Neural progenitor cell (in vitro differentiated cells): ENCODE data around the gene ATXN1. TPM values are rescaled to one million over a fixed set of nuclear protein-coding genes. Genes with fewer than 3 reads are reported as not detected.

ENCODE experiments used
- DNase-seq: peaks from one replicate; pipeline ENCODE4 v3.0.0-alpha.2; 2016; ENCODE audit warnings: low spot score
- H2AFZ ChIP-seq: fragments of 200-600 bp; sonication (generic); replicated peaks from 2 replicates; pipeline ENCODE4 v1.6.1; 2016; ENCODE audit warnings: antibody characterized with exemption
- H3F3A ChIP-seq: fragments of 200-600 bp; sonication (generic); 2 replicates; pipeline ENCODE4 v1.6.1; 2016; ENCODE audit warnings: antibody characterized with exemption, low read depth
- H3K27ac ChIP-seq: fragments of 200-600 bp; sonication (generic); 2 replicates; pipeline ENCODE4 v1.5.1; 2016; ENCODE audit warnings: mild to moderate bottlenecking
- H3K27me3 ChIP-seq: fragments of 200-600 bp; sonication (generic); 2 replicates; pipeline ENCODE4 v1.6.1; 2016; ENCODE audit warnings: mild to moderate bottlenecking, moderate library complexity
- H3K36me3 ChIP-seq: fragments of 200-600 bp; sonication (generic); 2 replicates; pipeline ENCODE4 v1.5.1; 2016
- H3K4me1 ChIP-seq: fragments of 200-600 bp; sonication (generic); 2 replicates; pipeline ENCODE4 v1.6.1; 2016; ENCODE audit warnings: mixed run types
- H3K4me2 ChIP-seq: fragments of 200-600 bp; sonication (generic); 2 replicates; pipeline ENCODE4 v1.6.1; 2016
- H3K4me3 ChIP-seq: fragments of 200-600 bp; sonication (generic); 2 replicates; pipeline ENCODE4 v1.5.1; 2016
- H3K79me2 ChIP-seq: fragments of 200-600 bp; sonication (generic); 2 replicates; pipeline ENCODE4 v1.6.1; 2016; ENCODE audit warnings: low read depth
- H3K9ac ChIP-seq: fragments of 200-600 bp; sonication (generic); 2 replicates; pipeline ENCODE4 v1.6.1; 2016
- H3K9me3 ChIP-seq: fragments of 200-600 bp; sonication (generic); 2 replicates; pipeline ENCODE4 v1.5.1; 2016; ENCODE audit warnings: low read depth
- H4K20me1 ChIP-seq: fragments of 200-600 bp; sonication (generic); 2 replicates; pipeline ENCODE4 v1.6.1; 2016; ENCODE audit warnings: low read depth
- H3K27ac Mint-ChIP-seq: 3 replicates; pipeline ENCODE4 v1.8.0; 2021; ENCODE audit warnings: mixed read lengths
- H3K27me3 Mint-ChIP-seq: 2 replicates; pipeline ENCODE4 v1.8.0; 2022; ENCODE audit warnings: low read depth, mild to moderate bottlenecking, inconsistent platforms, moderate library complexity, mixed read lengths; ENCODE audit not compliant: insufficient read depth
- H3K36me3 Mint-ChIP-seq: 3 replicates; pipeline ENCODE4 v1.8.0; 2021; ENCODE audit warnings: mixed read lengths
- H3K4me1 Mint-ChIP-seq: 3 replicates; pipeline ENCODE4 v1.8.0; 2021; ENCODE audit warnings: mixed read lengths
- H3K4me3 Mint-ChIP-seq: 3 replicates; pipeline ENCODE4 v1.8.0; 2021; ENCODE audit warnings: mild to moderate bottlenecking, moderate library complexity, mixed read lengths
- H3K9me3 Mint-ChIP-seq: 3 replicates; pipeline ENCODE4 v1.8.0; 2020; ENCODE audit warnings: mixed read lengths
- EZH2 ChIP-seq: fragments of 200-600 bp; sonication (generic); IDR thresholded peaks from 2 replicates; pipeline ENCODE4 v1.6.1; 2017; ENCODE audit warnings: antibody characterized with exemption, mild to moderate bottlenecking, moderate library complexity
- EZH2phosphoT487 ChIP-seq: fragments of 200-600 bp; sonication (generic); IDR thresholded peaks from 2 replicates; pipeline ENCODE4 v1.6.1; 2017; ENCODE audit warnings: antibody characterized with exemption
- total RNA-seq: library from RNA; depleted of rRNA; stranded (reverse); fragments of >200 nt; gene quantifications from 2 replicates; pipeline ENCODE4 v1.2.3, GENCODE V29; 2015; ENCODE audit warnings: low replicate concordance
- TF ChIP-seq, protein P1 (sequence below): fragments of 200-600 bp; sonication (generic); IDR thresholded peaks from 2 replicates; pipeline ENCODE4 v1.5.1; 2017; ENCODE audit warnings: antibody characterized with exemption, mild to moderate bottlenecking

ATXN1 gene
- total RNA-seq, 1 donor from 2014 or later = 3.6 TPM

DNA sequence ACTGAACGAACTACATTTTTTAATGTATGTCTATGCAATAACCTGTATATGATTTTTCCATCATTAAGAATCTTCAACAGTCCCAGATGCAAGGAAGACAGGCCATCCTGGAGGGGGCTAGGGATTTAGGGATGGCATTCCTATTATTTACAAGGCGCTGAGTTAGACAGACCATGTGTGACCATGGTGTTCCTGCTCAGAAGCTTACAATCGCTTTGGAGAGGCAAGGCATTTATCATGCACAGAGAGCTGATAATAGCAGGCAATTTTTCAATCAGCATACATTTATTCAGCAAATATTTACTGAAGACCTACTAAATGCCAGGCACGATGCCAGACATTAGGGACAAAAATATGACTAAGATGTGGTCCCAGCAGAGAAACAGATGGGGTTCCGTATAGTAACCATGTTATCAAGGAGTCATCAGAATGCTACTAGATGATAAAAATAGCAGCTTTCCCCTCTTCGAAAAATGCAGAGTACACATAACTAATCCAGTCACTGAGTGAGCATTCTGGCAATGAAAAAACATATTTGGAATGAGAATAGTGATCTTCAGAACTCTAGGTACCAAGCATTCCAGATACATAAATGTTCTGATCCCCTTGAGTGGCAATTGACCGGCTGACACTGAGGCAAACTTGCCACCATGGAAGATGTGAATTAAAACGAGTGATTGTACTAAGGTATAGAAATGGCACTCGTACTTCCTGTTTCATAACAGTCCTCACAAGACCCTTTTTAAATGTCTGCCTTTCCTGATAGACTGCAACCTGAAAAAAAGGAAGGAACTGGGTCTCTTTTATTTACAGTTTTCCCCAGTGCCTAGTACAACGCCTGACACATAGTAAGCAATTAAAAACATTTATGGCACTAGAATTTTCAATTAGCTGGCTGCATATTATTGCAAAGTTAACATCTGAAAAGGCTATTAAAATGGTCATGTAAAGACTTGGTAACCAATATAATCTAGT lies 135.7 kb downstream of the ATXN1 start:
- H3K4me1 ChIP-seq = no peaks in the 10 kb centered on the region
- no peak for DNase-seq
- H3K4me1 Mint-ChIP-seq = no peaks in the 10 kb centered on the region
- no peak overlapping the region for H3K27ac Mint-ChIP-seq
- H3K79me2 ChIP-seq = no peaks in the 10 kb centered on the region
- H3F3A ChIP-seq = no peaks in the 10 kb centered on the region
- H3K27me3 ChIP-seq = no peaks in the 10 kb centered on the region
- no peaks in the 10 kb centered on the region for H3K36me3 Mint-ChIP-seq
- no peak overlapping the region for H2AFZ ChIP-seq
- H4K20me1 ChIP-seq = no peaks in the 10 kb centered on the region
- H3K9me3 ChIP-seq = no peaks in the 10 kb centered on the region
- H3K4me3 Mint-ChIP-seq = no peak overlapping the region
- H3K4me2 ChIP-seq = no peak overlapping the region
- no peaks in the 10 kb centered on the region for H3K9me3 Mint-ChIP-seq
- TF ChIP-seq EZH2phosphoT487 = no peak
- TF ChIP-seq, protein P1, sequence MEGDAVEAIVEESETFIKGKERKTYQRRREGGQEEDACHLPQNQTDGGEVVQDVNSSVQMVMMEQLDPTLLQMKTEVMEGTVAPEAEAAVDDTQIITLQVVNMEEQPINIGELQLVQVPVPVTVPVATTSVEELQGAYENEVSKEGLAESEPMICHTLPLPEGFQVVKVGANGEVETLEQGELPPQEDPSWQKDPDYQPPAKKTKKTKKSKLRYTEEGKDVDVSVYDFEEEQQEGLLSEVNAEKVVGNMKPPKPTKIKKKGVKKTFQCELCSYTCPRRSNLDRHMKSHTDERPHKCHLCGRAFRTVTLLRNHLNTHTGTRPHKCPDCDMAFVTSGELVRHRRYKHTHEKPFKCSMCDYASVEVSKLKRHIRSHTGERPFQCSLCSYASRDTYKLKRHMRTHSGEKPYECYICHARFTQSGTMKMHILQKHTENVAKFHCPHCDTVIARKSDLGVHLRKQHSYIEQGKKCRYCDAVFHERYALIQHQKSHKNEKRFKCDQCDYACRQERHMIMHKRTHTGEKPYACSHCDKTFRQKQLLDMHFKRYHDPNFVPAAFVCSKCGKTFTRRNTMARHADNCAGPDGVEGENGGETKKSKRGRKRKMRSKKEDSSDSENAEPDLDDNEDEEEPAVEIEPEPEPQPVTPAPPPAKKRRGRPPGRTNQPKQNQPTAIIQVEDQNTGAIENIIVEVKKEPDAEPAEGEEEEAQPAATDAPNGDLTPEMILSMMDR = no peak
- TF ChIP-seq EZH2 = no peak
- no peaks in the 10 kb centered on the region for H3K36me3 ChIP-seq
- no peak overlapping the region for H3K9ac ChIP-seq
- H3K27ac ChIP-seq = no peak overlapping the region
- peaks cover 4% of the 10 kb centered on the region for H3K27me3 Mint-ChIP-seq
- no peak overlapping the region for H3K4me3 ChIP-seq

DNA sequence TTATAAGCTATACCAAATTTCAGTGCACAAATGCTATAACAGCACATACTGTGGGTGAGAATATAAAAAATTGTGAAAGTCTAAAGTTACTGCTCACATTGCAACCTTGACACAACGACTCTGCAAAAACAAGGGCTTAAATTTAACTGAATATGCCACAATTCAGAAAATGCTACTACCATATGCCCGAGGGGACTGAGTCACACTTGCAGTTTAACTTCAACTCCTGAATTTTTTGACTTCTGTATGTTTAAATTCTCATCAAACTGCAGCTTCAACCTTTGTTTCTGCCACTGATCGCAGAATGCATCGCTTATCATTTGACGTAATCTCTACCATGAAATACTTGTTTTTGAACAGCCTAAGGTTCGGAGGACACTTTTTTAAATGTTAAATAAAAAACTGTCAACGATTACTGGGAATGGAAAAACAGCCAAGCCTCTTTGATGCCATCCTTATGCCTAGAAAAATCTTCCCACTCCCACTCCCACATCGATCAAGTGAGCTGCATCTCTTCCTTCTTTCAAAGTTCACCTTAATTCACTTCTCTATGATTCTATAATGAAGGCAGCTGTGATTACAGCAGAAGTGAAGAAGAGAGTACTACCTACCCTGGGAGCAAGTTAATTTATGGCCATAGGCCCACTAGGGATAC lies 136.5 kb downstream of the ATXN1 start:
- Mint-ChIP-seq H3K9me3 (no peaks in the 10 kb centered on the region), H3K36me3 (no peaks in the 10 kb centered on the region), H3K27ac (no peak overlapping the region), H3K4me3 (no peak overlapping the region), H3K4me1 (no peaks in the 10 kb centered on the region), H3K27me3 (peaks cover 4% of the 10 kb centered on the region)
- no peak overlapping the region for H3K4me3 ChIP-seq
- H3K27ac ChIP-seq = no peak overlapping the region
- no peaks in the 10 kb centered on the region for H3K4me1 ChIP-seq
- H3K9ac ChIP-seq = no peak overlapping the region
- no peak for TF ChIP-seq EZH2
- TF ChIP-seq, protein P1 = no peak
- no peaks in the 10 kb centered on the region for H3K9me3 ChIP-seq
- H4K20me1 ChIP-seq = no peaks in the 10 kb centered on the region
- H2AFZ ChIP-seq = no peak overlapping the region
- DNase-seq = no peak
- no peak overlapping the region for H3K4me2 ChIP-seq
- H3K27me3 ChIP-seq = no peaks in the 10 kb centered on the region
- no peaks in the 10 kb centered on the region for H3K79me2 ChIP-seq
- H3K36me3 ChIP-seq = no peaks in the 10 kb centered on the region
- H3F3A ChIP-seq = no peaks in the 10 kb centered on the region

DNA sequence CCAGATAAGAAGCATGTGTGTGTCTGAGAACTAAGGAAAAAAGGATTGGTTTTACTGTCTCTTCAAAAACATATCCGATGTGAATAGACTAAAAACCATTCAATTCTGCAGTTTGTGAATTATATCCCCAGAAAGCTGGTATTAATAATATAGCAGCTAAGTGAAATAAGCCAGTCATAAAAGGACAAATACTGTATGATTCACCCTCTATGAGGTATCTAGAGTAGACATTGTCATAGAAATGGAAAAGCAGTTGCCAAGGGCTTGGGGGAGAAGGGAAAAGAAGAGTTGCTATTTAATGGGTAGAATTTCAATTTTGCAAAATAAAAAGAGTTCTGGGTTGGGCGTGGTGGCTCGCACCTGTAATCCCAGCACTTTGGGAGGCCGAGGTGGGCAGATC lies 137.5 kb downstream of the ATXN1 start:
- H3K9me3 ChIP-seq = no peaks in the 10 kb centered on the region
- TF ChIP-seq EZH2phosphoT487 (no peak), EZH2 (no peak)
- TF ChIP-seq, protein P1 = no peak
- Mint-ChIP-seq H3K4me3 (no peak overlapping the region), H3K27me3 (peaks cover 4% of the 10 kb centered on the region), H3K9me3 (no peaks in the 10 kb centered on the region), H3K27ac (no peak overlapping the region), H3K4me1 (no peaks in the 10 kb centered on the region), H3K36me3 (no peaks in the 10 kb centered on the region)
- H3K4me2 ChIP-seq = no peak overlapping the region
- H3K36me3 ChIP-seq = no peaks in the 10 kb centered on the region
- H3K27ac ChIP-seq = no peak overlapping the region
- DNase-seq = no peak
- no peaks in the 10 kb centered on the region for H3K27me3 ChIP-seq
- no peaks in the 10 kb centered on the region for H3K4me1 ChIP-seq
- H3K79me2 ChIP-seq = no peaks in the 10 kb centered on the region
- no peaks in the 10 kb centered on the region for H3F3A ChIP-seq
- no peak overlapping the region for H2AFZ ChIP-seq
- no peaks in the 10 kb centered on the region for H4K20me1 ChIP-seq
- H3K4me3 ChIP-seq = no peak overlapping the region
- no peak overlapping the region for H3K9ac ChIP-seq
